Neural cell (in vitro differentiated cells): ENCODE measurements around the gene ABCF2. TPM values are rescaled to one million over a fixed set of nuclear protein-coding genes. Genes with fewer than 3 reads are reported as not detected.

Experiments
- H2AFZ ChIP-seq: fragments of 200-600, 300-800 bp; sonication (generic), shearing (Covaris generic); 2 replicates; pipeline ENCODE4 v1.6.0; 2014; ENCODE audit warnings: low read depth, mild to moderate bottlenecking, antibody characterized with exemption, low read length, moderate library complexity
- H3F3A ChIP-seq: fragments of 200-600 bp; shearing (Covaris generic); 2 replicates; pipeline ENCODE4 v1.6.1; 2016; ENCODE audit warnings: mild to moderate bottlenecking, moderate library complexity, mixed read lengths, antibody characterized with exemption, low read length; ENCODE audit not compliant: insufficient read depth, poor library complexity, severe bottlenecking
- H3K27ac ChIP-seq: fragments of 200-600, 300-800 bp; sonication (generic), shearing (Covaris generic); 2 replicates; pipeline ENCODE4 v1.5.1; 2014; ENCODE audit warnings: mild to moderate bottlenecking, low read length, moderate library complexity
- H3K27me3 ChIP-seq: fragments of 300-800, 200-600 bp; sonication (generic), shearing (Covaris generic); 2 replicates; pipeline ENCODE4 v1.6.0; 2014; ENCODE audit warnings: mild to moderate bottlenecking, low read depth, low read length, moderate library complexity; ENCODE audit not compliant: insufficient read depth
- H3K36me3 ChIP-seq: fragments of 300-800, 200-600 bp; sonication (generic), shearing (Covaris generic); 2 replicates; pipeline ENCODE4 v1.5.1; 2014; ENCODE audit warnings: mild to moderate bottlenecking, antibody characterized with exemption, low read length, moderate library complexity; ENCODE audit not compliant: insufficient read depth
- H3K4me2 ChIP-seq: fragments of 300-800, 200-600 bp; sonication (generic), shearing (Covaris generic); 2 replicates; pipeline ENCODE4 v1.6.0; 2014; ENCODE audit warnings: mild to moderate bottlenecking, low read length
- H3K4me3 ChIP-seq: fragments of 300-800, 200-600 bp; sonication (generic), shearing (Covaris generic); 2 replicates; pipeline ENCODE4 v1.5.1; 2014; ENCODE audit warnings: mild to moderate bottlenecking, low read length, moderate library complexity
- H3K79me2 ChIP-seq: fragments of 200-600 bp; shearing (Covaris generic); replicated peaks from 2 replicates; pipeline ENCODE4 v1.6.0; 2014; ENCODE audit warnings: mild to moderate bottlenecking, low read length, moderate library complexity; ENCODE audit not compliant: insufficient read depth
- H3K9ac ChIP-seq: fragments of 300-800, 200-600 bp; sonication (generic), shearing (Covaris generic); 2 replicates; pipeline ENCODE4 v1.6.1; 2016; ENCODE audit warnings: mild to moderate bottlenecking, low read length, mixed read lengths
- H3K9me2 ChIP-seq: fragments of 200-600 bp; shearing (Covaris generic); 2 replicates; pipeline ENCODE4 v1.6.1; 2016; ENCODE audit warnings: mild to moderate bottlenecking, low read length, mixed read lengths; ENCODE audit not compliant: insufficient read depth
- H3K9me3 ChIP-seq: fragments of 200-600, 300-800 bp; sonication (generic), shearing (Covaris generic); 2 replicates; pipeline ENCODE4 v1.6.1; 2016; ENCODE audit warnings: mild to moderate bottlenecking, mixed run types, low read length, moderate library complexity, mixed read lengths
- H4K20me1 ChIP-seq: fragments of 200-600 bp; shearing (Covaris generic); 2 replicates; pipeline ENCODE4 v1.6.1; 2016; ENCODE audit warnings: mild to moderate bottlenecking, mixed run types; ENCODE audit not compliant: insufficient read depth
- CTCF ChIP-seq: fragments of 450-650 bp; IDR thresholded peaks from 2 replicates; pipeline ENCODE4 v1.5.1; 2014; ENCODE audit warnings: antibody characterized with exemption, mild to moderate bottlenecking, moderate library complexity; ENCODE audit not compliant: poor library complexity, severe bottlenecking
- EP300 ChIP-seq: fragments of 450-650 bp; conservative IDR thresholded peaks from 2 replicates; pipeline ENCODE4 v1.6.1; 2014; ENCODE audit warnings: antibody characterized with exemption, mild to moderate bottlenecking, moderate library complexity; ENCODE audit not compliant: poor library complexity, severe bottlenecking
- EZH2 ChIP-seq: fragments of 200-600, 300-800 bp; shearing (Covaris generic), sonication (generic); IDR thresholded peaks from 2 replicates; pipeline ENCODE4 v1.6.1; 2014; ENCODE audit warnings: antibody characterized with exemption, low read length, borderline replicate concordance, mild to moderate bottlenecking; ENCODE audit not compliant: insufficient read depth, poor library complexity, severe bottlenecking
- MXI1 ChIP-seq: fragments of 450-650 bp; conservative IDR thresholded peaks from 2 replicates; pipeline ENCODE4 v1.6.1; 2014; ENCODE audit warnings: antibody characterized with exemption, mild to moderate bottlenecking; ENCODE audit not compliant: poor library complexity, severe bottlenecking
- POLR2AphosphoS5 ChIP-seq: IDR thresholded peaks from 2 replicates; pipeline ENCODE4 v1.6.1; 2012
- RAD21 ChIP-seq: fragments of 450-650 bp; conservative IDR thresholded peaks from 2 replicates; pipeline ENCODE4 v1.6.1; 2014; ENCODE audit warnings: antibody characterized with exemption, mild to moderate bottlenecking, moderate library complexity
- REST ChIP-seq: IDR thresholded peaks from 2 replicates; pipeline ENCODE4 v1.6.1; 2012; ENCODE audit warnings: borderline replicate concordance
- SMC3 ChIP-seq: fragments of 450-650 bp; conservative IDR thresholded peaks from 2 replicates; pipeline ENCODE4 v1.6.1; 2014; ENCODE audit warnings: antibody characterized with exemption, mild to moderate bottlenecking, moderate library complexity; ENCODE audit not compliant: poor library complexity
- TAF1 ChIP-seq: IDR thresholded peaks from 2 replicates; pipeline ENCODE4 v1.6.1; 2012; ENCODE audit warnings: low read depth
- polyA plus RNA-seq: library from polyadenylated mRNA; depleted of rRNA; stranded (reverse); fragments of >200 nt; gene quantifications from 2 replicates; pipeline ENCODE4 v1.2.3, GENCODE V29; 2014

The ABCF2 gene
- polyA plus RNA-seq, 1 donor from 2014 or later, result 32.7 TPM

- Histone ChIP-seq H3K36me3 (no peaks in the 10 kb centered on the region), H3K4me2 (peak overlapping the region; percentile 81), H2AFZ (peak overlapping the region; percentile 71), H3K4me3 (peak overlapping the region; percentile 96), H4K20me1 (no peaks in the 10 kb centered on the region), H3K79me2 (peaks cover 25% of the 10 kb centered on the region), H3K27ac (peak overlapping the region; percentile 90), H3K9me2 (no peaks in the 10 kb centered on the region), H3F3A (peaks cover 3% of the 10 kb centered on the region), H3K27me3 (no peaks in the 10 kb centered on the region), H3K9ac (peak overlapping the region; percentile 76), H3K9me3 (no peaks in the 10 kb centered on the region)
- no peak for TF ChIP-seq CTCF
Observed at GRCh38 chr7:151228024-151228866, 1.2 kb upstream of the ABCF2 start.

- Histone ChIP-seq H3K9ac (peak overlapping the region; percentile 69), H3K4me2 (peak overlapping the region; percentile 94), H3K27me3 (no peaks in the 10 kb centered on the region), H3K9me3 (no peaks in the 10 kb centered on the region), H3F3A (peaks cover 3% of the 10 kb centered on the region), H3K4me3 (peak overlapping the region; percentile 96), H4K20me1 (no peaks in the 10 kb centered on the region), H2AFZ (peak overlapping the region; percentile 71), H3K9me2 (no peaks in the 10 kb centered on the region), H3K79me2 (peaks cover 16% of the 10 kb centered on the region), H3K27ac (peak overlapping the region; percentile 40), H3K36me3 (no peaks in the 10 kb centered on the region)
- TF ChIP-seq TAF1, result no peak
- TF ChIP-seq RAD21, result no peak
- TF ChIP-seq POLR2AphosphoS5, result no peak
- TF ChIP-seq EZH2, result no peak
- TF ChIP-seq REST, result no peak
- no peak for TF ChIP-seq SMC3
- TF ChIP-seq EP300, result no peak
- TF ChIP-seq CTCF, result no peak
- TF ChIP-seq MXI1, result no peak
Observed at GRCh38 chr7:151226560-151226874, 488 bp downstream of the ABCF2 start.
